Fibroblast of lung (primary cell): ENCODE results near the gene GAA.

Source experiments
- EZH2 ChIP-seq: IDR thresholded peaks from 2 replicates; pipeline ENCODE4 v1.5.1; 2012; ENCODE audit warnings: low read length, control low read depth, mild to moderate bottlenecking; ENCODE audit errors: missing control alignments
- TF ChIP-seq, protein P1 (sequence below), 2 donors: IDR thresholded peaks in 1 of 2; conservative IDR thresholded peaks in 1 of 2; 1 replicate in 1 of 2; 2 replicates in 1 of 2; pipeline ENCODE4 v1.5.1; 2011 to 2012; ENCODE audit warnings: low read length in 2 of 2, control low read depth in 1 of 2, inconsistent platforms in 1 of 2, low read depth in 1 of 2, mild to moderate bottlenecking in 1 of 2

DNA sequence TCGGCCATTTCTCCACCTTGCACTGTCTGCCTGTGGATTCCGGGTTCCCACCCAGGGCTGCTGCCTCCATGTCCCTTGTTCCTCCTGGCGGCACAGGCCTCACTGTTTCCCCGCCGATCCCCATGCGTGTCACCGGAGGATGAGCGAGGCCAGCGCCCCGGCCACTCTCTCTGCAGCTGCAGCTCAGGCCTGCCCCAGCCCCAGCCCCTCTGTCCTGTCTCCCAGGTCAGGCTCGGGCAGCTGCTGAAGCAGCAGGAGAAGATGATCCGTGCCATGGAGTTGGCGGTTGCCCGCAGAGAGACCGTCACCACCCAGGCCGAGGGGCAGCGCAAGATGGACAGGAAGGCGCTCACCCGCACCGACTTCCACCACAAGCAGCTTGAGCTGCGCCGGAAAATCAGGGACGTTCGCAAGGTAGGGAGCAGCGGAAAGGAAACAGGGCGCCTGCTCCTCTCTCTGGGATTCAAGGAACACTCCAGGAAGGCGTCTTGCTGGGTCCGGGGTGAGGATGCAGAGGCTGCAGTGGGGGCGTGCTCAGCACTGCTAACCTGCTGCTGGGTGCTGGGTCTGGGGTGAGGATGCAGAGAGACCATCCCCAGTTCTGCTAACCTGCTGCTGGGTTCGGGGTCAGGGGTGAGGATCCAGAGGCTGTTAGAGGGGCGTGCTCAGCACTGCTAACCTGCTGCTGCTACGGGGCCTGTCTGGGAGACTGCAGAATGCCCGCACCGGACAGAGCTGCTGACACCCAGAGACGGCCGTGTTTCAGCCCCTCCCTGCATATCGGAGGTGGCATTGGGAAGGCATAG, 6.1 kb upstream of the GAA start:
- TF ChIP-seq, protein P1, sequence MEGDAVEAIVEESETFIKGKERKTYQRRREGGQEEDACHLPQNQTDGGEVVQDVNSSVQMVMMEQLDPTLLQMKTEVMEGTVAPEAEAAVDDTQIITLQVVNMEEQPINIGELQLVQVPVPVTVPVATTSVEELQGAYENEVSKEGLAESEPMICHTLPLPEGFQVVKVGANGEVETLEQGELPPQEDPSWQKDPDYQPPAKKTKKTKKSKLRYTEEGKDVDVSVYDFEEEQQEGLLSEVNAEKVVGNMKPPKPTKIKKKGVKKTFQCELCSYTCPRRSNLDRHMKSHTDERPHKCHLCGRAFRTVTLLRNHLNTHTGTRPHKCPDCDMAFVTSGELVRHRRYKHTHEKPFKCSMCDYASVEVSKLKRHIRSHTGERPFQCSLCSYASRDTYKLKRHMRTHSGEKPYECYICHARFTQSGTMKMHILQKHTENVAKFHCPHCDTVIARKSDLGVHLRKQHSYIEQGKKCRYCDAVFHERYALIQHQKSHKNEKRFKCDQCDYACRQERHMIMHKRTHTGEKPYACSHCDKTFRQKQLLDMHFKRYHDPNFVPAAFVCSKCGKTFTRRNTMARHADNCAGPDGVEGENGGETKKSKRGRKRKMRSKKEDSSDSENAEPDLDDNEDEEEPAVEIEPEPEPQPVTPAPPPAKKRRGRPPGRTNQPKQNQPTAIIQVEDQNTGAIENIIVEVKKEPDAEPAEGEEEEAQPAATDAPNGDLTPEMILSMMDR (conservative IDR thresholded peaks at IDR 0.05 in 1 of 2, IDR thresholded peaks at IDR 0.05 in 1 of 2; ENCODE audit: low read depth in 1 of 2, low read length in 2 of 2): no peak
- no peak for TF ChIP-seq EZH2
